GM18868 (cell line): ENCODE measurements around the gene AGAP1.

Experiments used
- ATAC-seq: cut with Tn5 transposase; IDR thresholded peaks from one replicate; pipeline ENCODE4 v1.9.1; 2021; ENCODE audit warnings: mild to moderate bottlenecking, moderate library complexity; ENCODE audit not compliant: unreplicated experiment

AGAP1 gene

GRCh38 chr2:235970204-235971040, 476.6 kb downstream of the AGAP1 start:
- ATAC-seq, result no peak

- no peak for ATAC-seq
These were observed 482.7 kb downstream of the AGAP1 start for GRCh38 chr2:235976516-235976915.

GRCh38 chr2:235976956-235977355, 483.1 kb downstream of the AGAP1 start:
- ATAC-seq, result no peak

- ATAC-seq, result no peak
These were observed 483.6 kb downstream of the AGAP1 start for GRCh38 chr2:235977445-235977844.

GRCh38 chr2:235978022-235978421, 484.2 kb downstream of the AGAP1 start:
- ATAC-seq, result no peak

GRCh38 chr2:235979037-235979436, 485.2 kb downstream of the AGAP1 start:
- no peak for ATAC-seq

- no peak for ATAC-seq
These were observed 486.1 kb downstream of the AGAP1 start for GRCh38 chr2:235979753-235980435.

GRCh38 chr2:235981631-235982030, 487.8 kb downstream of the AGAP1 start:
- no peak for ATAC-seq

GRCh38 chr2:235983016-235983415, 489.2 kb downstream of the AGAP1 start:
- no peak for ATAC-seq

GRCh38 chr2:235984552-235984951, 490.7 kb downstream of the AGAP1 start:
- ATAC-seq, result no peak

GRCh38 chr2:235986361-235986760, 492.5 kb downstream of the AGAP1 start:
- ATAC-seq, result no peak

- no peak for ATAC-seq
These were observed 494.6 kb downstream of the AGAP1 start for GRCh38 chr2:235988271-235989015.

- no peak for ATAC-seq
These were observed 495.7 kb downstream of the AGAP1 start for GRCh38 chr2:235989591-235989990.

- ATAC-seq, result no peak
These were observed 496.5 kb downstream of the AGAP1 start for GRCh38 chr2:235990344-235990743.

GRCh38 chr2:235992024-235992423, 498.2 kb downstream of the AGAP1 start:
- ATAC-seq, result no peak

- ATAC-seq, result no peak
These were observed 502.6 kb downstream of the AGAP1 start for GRCh38 chr2:235996419-235996818.

GRCh38 chr2:235999011-235999410, 505.2 kb downstream of the AGAP1 start:
- no peak for ATAC-seq

GRCh38 chr2:236001166-236001828, 507.5 kb downstream of the AGAP1 start:
- no peak for ATAC-seq

- ATAC-seq, result no peak
These were observed 508.0 kb downstream of the AGAP1 start for GRCh38 chr2:236001854-236002253.

GRCh38 chr2:236008006-236008405, 514.2 kb downstream of the AGAP1 start:
- no peak for ATAC-seq

GRCh38 chr2:236008857-236009256, 515.0 kb downstream of the AGAP1 start:
- ATAC-seq, result no peak
